A549 treated with CORT108297 at 1 μM for 4 hours (cell line): ENCODE results near the gene TRPC3. TPM values are rescaled to one million over a fixed set of nuclear protein-coding genes. Genes with fewer than 3 reads are reported as not detected.

ENCODE experiments used
- total RNA-seq: library from RNA; stranded (reverse); fragments of 200-300 nt; extraction: Qiagen RNA extraction; gene quantifications from 5 replicates; pipeline ENCODE4 v1.2.3, GENCODE V29; 2022

Gene TRPC3
- 0.05 to 0.07 TPM (median 0.07 TPM) in 3 of 5 replicates, not detected in the others for total RNA-seq

GRCh38 chr4:121951521-121952110, at the start of gene TRPC3:
TRPC3 (minus strand) TSS chr4:121952060; CDS start chr4:121951680, 380 bp downstream.

GRCh38 chr4:121869841-121870822, 81.7 kb downstream of the TRPC3 start, which contains the start of gene BBS7:
BBS7 (minus strand) TSS chr4:121870474; CDS start chr4:121870313, 161 bp downstream.

Other genes with a start within 250 kb of the TRPC3 start
- 0.22 to 0.46 TPM (median 0.34 TPM) in 5 replicates for gene SMIM43, start 186.9 kb downstream of the TRPC3 start, total RNA-seq
- 27.1 to 34.5 TPM (median 28.0 TPM) in 5 replicates for gene EXOSC9, start 150.7 kb downstream of the TRPC3 start, total RNA-seq
- gene CCNA2, start 128.2 kb downstream of the TRPC3 start, total RNA-seq, result 38.9 to 49.1 TPM (median 46.3 TPM) in 5 replicates
- 11.1 to 15.2 TPM (median 14.1 TPM) in 5 replicates for gene BBS7, start 81.6 kb downstream of the TRPC3 start, total RNA-seq
- gene BLTP1, start 200.3 kb upstream of the TRPC3 start, total RNA-seq, result 5.3 to 9.7 TPM (median 8.8 TPM) in 5 replicates